ENCODE data around the gene NCOA3. TPM values are rescaled to one million over a fixed set of nuclear protein-coding genes. Genes with fewer than 3 reads are reported as not detected.

The NCOA3 gene
- total and polyA plus RNA-seq, 2 of the 8 experiments (the other 6 are each of a cell fraction or from before 2014, with no cell fraction given): 7.9 to 24.7 TPM

DNA sequence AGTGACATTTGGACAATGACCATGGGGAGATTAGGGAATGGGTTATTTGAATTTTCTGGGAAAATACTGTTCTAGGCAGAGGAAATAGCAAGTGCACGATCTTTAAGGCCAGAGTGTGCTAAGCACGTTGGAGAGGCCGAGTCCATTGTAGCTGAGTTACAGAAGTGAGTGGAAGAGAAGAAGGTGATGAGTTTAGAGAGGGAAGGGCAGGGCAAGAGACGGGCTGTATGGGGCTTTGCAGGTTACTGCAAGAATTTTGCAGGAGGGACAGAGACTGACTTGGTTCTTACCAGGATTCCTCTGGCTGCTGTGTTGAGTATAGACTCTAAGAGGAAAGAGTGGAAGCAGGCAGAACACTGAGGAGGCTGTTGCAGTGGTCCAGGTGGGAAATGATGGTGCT is 1.1 kb upstream of the NCOA3 start:
- Histone ChIP-seq H3K4ac (replicated peaks; ENCODE audit: insufficient read length, low read depth, low read length) (no peak overlapping the region), H3K27me3 (replicated peaks in 1 of 4; ENCODE audit: control insufficient read depth in 3 of 4, extremely low read depth in 1 of 4, insufficient read depth in 3 of 4, low read length in 3 of 4) (no peaks in the 10 kb centered on the region), H2BK15ac (ENCODE audit: low read length) (0 out of 2 replicates have a peak overlapping the region, but pooled peaks have one; percentile 88), H2AFZ (ENCODE audit: low read length) (no peak overlapping the region), H3K18ac (ENCODE audit: extremely low read depth, low read length) (no peak overlapping the region), H3K9ac (replicated peaks in 1 of 4; ENCODE audit: extremely low read depth in 1 of 4, low read depth in 3 of 4, low read length in 3 of 4) (no peak overlapping the region), H3K14ac (ENCODE audit: insufficient read length) (no peak overlapping the region), H4K8ac (ENCODE audit: extremely low read depth, insufficient read depth, low read length) (no peak overlapping the region), H2BK5ac (ENCODE audit: low read depth, low read length) (no peak overlapping the region), H2BK12ac (ENCODE audit: low read depth, low read length) (0 out of 2 replicates have a peak overlapping the region, but pooled peaks have one; percentile 3), H4K91ac (replicated peaks; ENCODE audit: insufficient read length, low read length) (no peak overlapping the region), H3K4me2 (ENCODE audit: insufficient read depth in 1 of 2, low read depth in 2 of 2, low read length in 2 of 2) (peak overlapping the region; percentile 75 to 86; a peak in 3 of 4 replicates), H4K5ac (ENCODE audit: insufficient read length, low read depth, low read length) (no peak overlapping the region), H2BK20ac (ENCODE audit: low read length) (no peak overlapping the region), H3K56ac (replicated peaks; ENCODE audit: insufficient read length, low read depth, low read length) (no peak overlapping the region), H3K36me3 (ENCODE audit: control insufficient read depth in 2 of 4, insufficient read depth in 4 of 4, low read length in 3 of 4) (no peaks in the 10 kb centered on the region), H3K4me3 (ENCODE audit: extremely low read depth in 1 of 4, insufficient read depth in 2 of 4, low read depth in 3 of 4, low read length in 4 of 4) (peak overlapping the region in 1 of 4 experiments; percentile 89; a peak in 1 of 8 replicates), H3K79me1 (ENCODE audit: low read depth, low read length) (no peaks in the 10 kb centered on the region), H3K4me1 (replicated peaks in 1 of 4; ENCODE audit: control insufficient read depth in 3 of 4, insufficient read depth in 4 of 4, low read length in 3 of 4) (peaks cover 0 to 9% (median 2%) of the 10 kb centered on the region in 4 experiments; a peak in 4 of 7 replicates), H4K20me1 (replicated peaks in 1 of 2; ENCODE audit: control insufficient read depth in 1 of 2, insufficient read depth in 2 of 2, low read length in 2 of 2) (no peaks in the 10 kb centered on the region), H3K23me2 (ENCODE audit: low read depth, low read length) (peaks cover 4% of the 10 kb centered on the region; the same call in 1 of the 2 replicates), H3K79me2 (ENCODE audit: control insufficient read depth in 1 of 2, insufficient read depth in 2 of 2, low read length in 2 of 2) (peaks cover 0 to 31% of the 10 kb centered on the region in 2 experiments; a peak in 2 of 4 replicates), H3K9me3 (ENCODE audit: insufficient read depth in 2 of 2, low read depth in 1 of 2, low read length in 1 of 2) (no peaks in the 10 kb centered on the region), H2AK5ac (ENCODE audit: low read depth, low read length) (0 out of 2 replicates have a peak overlapping the region, but pooled peaks have one; percentile 39), H2BK120ac (replicated peaks; ENCODE audit: low read depth, low read length) (no peak overlapping the region), H3K23ac (ENCODE audit: insufficient read length) (no peak overlapping the region), H3K27ac (ENCODE audit: low read depth, low read length) (no peak overlapping the region)
- ChIA-PET POLR2A (ENCODE audit: partially characterized antibody) (interaction anchor here (5.0 kb wide), 1 partner anchor 14 kb away, joined by 32 read pairs; no protein-coding TSS in a partner anchor), CTCF (ENCODE audit: partially characterized antibody) (interaction anchor here (1.2 kb wide), 1 partner anchor 227 kb away, joined by 3 read pairs; no protein-coding TSS in a partner anchor)
- TF ChIP-seq, protein P1, sequence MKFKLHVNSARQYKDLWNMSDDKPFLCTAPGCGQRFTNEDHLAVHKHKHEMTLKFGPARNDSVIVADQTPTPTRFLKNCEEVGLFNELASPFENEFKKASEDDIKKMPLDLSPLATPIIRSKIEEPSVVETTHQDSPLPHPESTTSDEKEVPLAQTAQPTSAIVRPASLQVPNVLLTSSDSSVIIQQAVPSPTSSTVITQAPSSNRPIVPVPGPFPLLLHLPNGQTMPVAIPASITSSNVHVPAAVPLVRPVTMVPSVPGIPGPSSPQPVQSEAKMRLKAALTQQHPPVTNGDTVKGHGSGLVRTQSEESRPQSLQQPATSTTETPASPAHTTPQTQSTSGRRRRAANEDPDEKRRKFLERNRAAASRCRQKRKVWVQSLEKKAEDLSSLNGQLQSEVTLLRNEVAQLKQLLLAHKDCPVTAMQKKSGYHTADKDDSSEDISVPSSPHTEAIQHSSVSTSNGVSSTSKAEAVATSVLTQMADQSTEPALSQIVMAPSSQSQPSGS (IDR thresholded peaks at IDR 0.05; ENCODE audit: low read length): no peak
- TF ChIP-seq KDM5A (IDR thresholded peaks at IDR 0.05; ENCODE audit: low read length): no peak
- TF ChIP-seq JUN (IDR thresholded peaks at IDR 0.05; ENCODE audit: low read depth, low read length): no peak
- TF ChIP-seq TBP (IDR thresholded peaks at IDR 0.05; ENCODE audit: low read depth, low read length): no peak
- no peak for TF ChIP-seq SP1 (IDR thresholded peaks at IDR 0.05; ENCODE audit: low read depth, low read length)
- TF ChIP-seq POU5F1 (IDR thresholded peaks at IDR 0.05; ENCODE audit: low read depth, low read length): no peak
- TF ChIP-seq CHD1 (IDR thresholded peaks at IDR 0.05; ENCODE audit: low read depth, low read length): no peak
- 90% methylated on average over 4 of the region's 4 CpGs; no CpG with 5 or more reads in 1 of the 2 experiments for WGBS, 2 experiments (ENCODE audit: extremely low coverage in 1 of 2, insufficient coverage in 1 of 2, insufficient read length in 1 of 2, insufficient replicate concordance in 2 of 2, low coverage in 1 of 2, low lambda C conversion rate in 2 of 2, missing lambda C conversion rate in 1 of 2)
- DNase-seq (ENCODE audit: low read depth in 1 of 2, low spot score in 2 of 2) (no peak), FAIRE-seq (no peak)
